ENCODE data around the gene SLC25A48.

Gene SLC25A48

DNA sequence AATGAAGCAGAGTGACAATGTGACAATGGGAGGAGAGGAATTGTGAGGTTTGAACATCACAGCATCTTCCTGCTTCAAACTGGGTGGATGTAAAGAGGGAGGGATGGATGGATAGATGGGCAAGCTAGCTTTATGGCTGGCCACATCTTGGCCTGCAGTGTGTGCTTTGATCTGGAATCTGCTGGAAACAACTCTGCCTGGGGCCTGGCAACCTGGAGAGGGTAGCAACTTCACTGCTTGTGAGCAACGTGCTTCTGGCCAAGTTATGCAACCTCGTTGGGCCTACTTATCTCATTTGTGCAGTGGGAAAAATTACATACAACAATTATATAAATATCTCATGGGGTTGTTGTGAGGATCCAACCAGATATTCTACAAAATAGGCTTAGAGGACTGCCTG, 55.8 kb downstream of the SLC25A48 start:
- Histone ChIP-seq H3F3A (ENCODE audit: low read depth) (no peaks in the 10 kb centered on the region), H3K36me3 (ENCODE audit: insufficient read depth, low read length) (no peaks in the 10 kb centered on the region), H3K4me2 (ENCODE audit: low read depth, low read length, poor library complexity, severe bottlenecking) (no peak overlapping the region), H3K9ac (ENCODE audit: low read depth, low read length, poor library complexity, severe bottlenecking) (no peak overlapping the region), H2AFZ (ENCODE audit: low read length) (no peak overlapping the region), H4K20me1 (ENCODE audit: insufficient read depth, low read length, poor library complexity, severe bottlenecking) (no peaks in the 10 kb centered on the region), H3K9me3 (ENCODE audit: insufficient read depth, low read depth, low read length) (no peaks in the 10 kb centered on the region), H3K27me3 (ENCODE audit: insufficient read depth, low read length, poor library complexity, severe bottlenecking) (no peaks in the 10 kb centered on the region), H3K4me1 (ENCODE audit: insufficient read depth, low read length, poor library complexity, severe bottlenecking) (peaks cover 6% of the 10 kb centered on the region), H3K79me2 (ENCODE audit: insufficient read depth, low read length) (no peaks in the 10 kb centered on the region), H3K4me3 (ENCODE audit: low read length, poor library complexity, severe bottlenecking) (no peak overlapping the region), H3K9me2 (replicated peaks; ENCODE audit: low read depth, low read length) (no peaks in the 10 kb centered on the region)
- no peak for TF ChIP-seq EZH2phosphoT487 (IDR thresholded peaks at IDR 0.05; ENCODE audit: borderline replicate concordance)
- TF ChIP-seq, protein P1, sequence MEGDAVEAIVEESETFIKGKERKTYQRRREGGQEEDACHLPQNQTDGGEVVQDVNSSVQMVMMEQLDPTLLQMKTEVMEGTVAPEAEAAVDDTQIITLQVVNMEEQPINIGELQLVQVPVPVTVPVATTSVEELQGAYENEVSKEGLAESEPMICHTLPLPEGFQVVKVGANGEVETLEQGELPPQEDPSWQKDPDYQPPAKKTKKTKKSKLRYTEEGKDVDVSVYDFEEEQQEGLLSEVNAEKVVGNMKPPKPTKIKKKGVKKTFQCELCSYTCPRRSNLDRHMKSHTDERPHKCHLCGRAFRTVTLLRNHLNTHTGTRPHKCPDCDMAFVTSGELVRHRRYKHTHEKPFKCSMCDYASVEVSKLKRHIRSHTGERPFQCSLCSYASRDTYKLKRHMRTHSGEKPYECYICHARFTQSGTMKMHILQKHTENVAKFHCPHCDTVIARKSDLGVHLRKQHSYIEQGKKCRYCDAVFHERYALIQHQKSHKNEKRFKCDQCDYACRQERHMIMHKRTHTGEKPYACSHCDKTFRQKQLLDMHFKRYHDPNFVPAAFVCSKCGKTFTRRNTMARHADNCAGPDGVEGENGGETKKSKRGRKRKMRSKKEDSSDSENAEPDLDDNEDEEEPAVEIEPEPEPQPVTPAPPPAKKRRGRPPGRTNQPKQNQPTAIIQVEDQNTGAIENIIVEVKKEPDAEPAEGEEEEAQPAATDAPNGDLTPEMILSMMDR (conservative IDR thresholded peaks at IDR 0.05; ENCODE audit: low read length), result no peak

DNA sequence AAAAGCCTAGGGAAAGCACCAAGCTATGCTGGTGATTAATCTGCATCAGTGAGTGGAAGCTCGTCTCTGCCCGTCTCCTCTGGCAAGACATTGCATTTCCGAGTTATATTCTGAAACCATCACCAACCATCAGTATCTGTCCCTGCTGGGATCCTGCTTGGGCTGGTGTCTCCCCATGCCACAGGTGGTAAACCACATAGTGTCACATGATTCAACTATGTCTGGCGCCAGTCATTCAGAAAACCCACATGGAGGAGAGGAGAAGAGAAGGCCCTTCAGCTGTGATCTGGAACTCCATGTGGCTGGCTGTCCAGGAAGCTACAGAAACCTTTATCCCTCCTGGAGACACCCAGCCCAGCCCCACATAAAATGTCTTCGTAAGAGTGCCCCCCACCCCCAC, 56.4 kb downstream of the SLC25A48 start:
- H3K9ac ChIP-seq (ENCODE audit: low read depth, low read length, poor library complexity, severe bottlenecking), result no peak overlapping the region
- no peaks in the 10 kb centered on the region for H3K79me2 ChIP-seq (ENCODE audit: insufficient read depth, low read length)
- H3K4me1 ChIP-seq (ENCODE audit: insufficient read depth, low read length, poor library complexity, severe bottlenecking), result peaks cover 6% of the 10 kb centered on the region
- no peaks in the 10 kb centered on the region for H4K20me1 ChIP-seq (ENCODE audit: insufficient read depth, low read length, poor library complexity, severe bottlenecking)
- no peaks in the 10 kb centered on the region for H3F3A ChIP-seq (ENCODE audit: low read depth)
- H3K36me3 ChIP-seq (ENCODE audit: insufficient read depth, low read length), result no peaks in the 10 kb centered on the region
- no peak for TF ChIP-seq EZH2phosphoT487 (IDR thresholded peaks at IDR 0.05; ENCODE audit: borderline replicate concordance)
- TF ChIP-seq, protein P1 (conservative IDR thresholded peaks at IDR 0.05; ENCODE audit: low read length), result no peak
- H3K4me3 ChIP-seq (ENCODE audit: low read length, poor library complexity, severe bottlenecking), result no peak overlapping the region
- H3K27me3 ChIP-seq (ENCODE audit: insufficient read depth, low read length, poor library complexity, severe bottlenecking), result no peaks in the 10 kb centered on the region
- no peaks in the 10 kb centered on the region for H3K9me2 ChIP-seq (replicated peaks; ENCODE audit: low read depth, low read length)
- no peaks in the 10 kb centered on the region for H3K9me3 ChIP-seq (ENCODE audit: insufficient read depth, low read depth, low read length)
- no peak overlapping the region for H2AFZ ChIP-seq (ENCODE audit: low read length)
- H3K4me2 ChIP-seq (ENCODE audit: low read depth, low read length, poor library complexity, severe bottlenecking), result no peak overlapping the region

DNA sequence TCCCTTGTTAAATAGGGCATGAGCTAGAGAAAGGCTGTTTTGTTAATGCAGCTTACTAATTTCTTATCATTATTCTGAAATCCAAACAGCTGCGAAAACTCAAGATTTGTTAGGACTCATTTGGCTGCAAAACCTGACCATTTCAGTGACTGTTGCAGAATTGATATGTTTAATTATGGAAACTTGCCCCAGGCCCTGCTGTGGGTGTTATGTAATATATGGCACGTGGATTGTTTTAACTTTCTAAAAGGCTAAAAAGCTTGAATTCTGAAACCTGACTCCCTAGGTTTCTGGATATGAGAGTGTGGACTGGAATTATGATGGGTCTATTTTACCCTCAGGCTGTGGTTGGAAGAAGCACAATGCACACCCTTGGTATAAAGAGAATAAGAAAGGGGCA, 56.8 kb downstream of the SLC25A48 start:
- TF ChIP-seq, protein P1 (conservative IDR thresholded peaks at IDR 0.05; ENCODE audit: low read length), result no peak
- no peak for TF ChIP-seq EZH2phosphoT487 (IDR thresholded peaks at IDR 0.05; ENCODE audit: borderline replicate concordance)
- Histone ChIP-seq H3K4me3 (ENCODE audit: low read length, poor library complexity, severe bottlenecking) (no peak overlapping the region), H3F3A (ENCODE audit: low read depth) (no peaks in the 10 kb centered on the region), H3K9me3 (ENCODE audit: insufficient read depth, low read depth, low read length) (no peaks in the 10 kb centered on the region), H3K9ac (ENCODE audit: low read depth, low read length, poor library complexity, severe bottlenecking) (no peak overlapping the region), H3K9me2 (replicated peaks; ENCODE audit: low read depth, low read length) (no peaks in the 10 kb centered on the region), H3K4me2 (ENCODE audit: low read depth, low read length, poor library complexity, severe bottlenecking) (no peak overlapping the region), H3K4me1 (ENCODE audit: insufficient read depth, low read length, poor library complexity, severe bottlenecking) (peaks cover 6% of the 10 kb centered on the region), H3K79me2 (ENCODE audit: insufficient read depth, low read length) (no peaks in the 10 kb centered on the region), H3K36me3 (ENCODE audit: insufficient read depth, low read length) (no peaks in the 10 kb centered on the region), H2AFZ (ENCODE audit: low read length) (no peak overlapping the region), H3K27me3 (ENCODE audit: insufficient read depth, low read length, poor library complexity, severe bottlenecking) (no peaks in the 10 kb centered on the region), H4K20me1 (ENCODE audit: insufficient read depth, low read length, poor library complexity, severe bottlenecking) (no peaks in the 10 kb centered on the region)
